ENCODE results near the gene ASF1B.

- no peak for TF ChIP-seq CTCF (IDR thresholded peaks at IDR 0.05; ENCODE audit: low read depth, low read length, poor library complexity, severe bottlenecking)
- no peak for TF ChIP-seq EZH2phosphoT487 (IDR thresholded peaks at IDR 0.05; ENCODE audit: borderline replicate concordance, low read length)
Measured at GRCh38 chr19:14088634-14089411, 47.6 kb downstream of the ASF1B start.

All from DOHH2 (cell line).